ENCODE measurements around the gene ARL6IP4.

Gene ARL6IP4

GRCh38 chr12:123029550-123029949 is 49.1 kb downstream of the ARL6IP4 start:
- DNase-seq (ENCODE audit: low spot score) = no peak
- TF ChIP-seq CTCF (IDR thresholded peaks at IDR 0.05; ENCODE audit: extremely low read depth, missing control alignments) = no peak

- no peak for DNase-seq (ENCODE audit: low spot score)
- TF ChIP-seq CTCF (IDR thresholded peaks at IDR 0.05; ENCODE audit: extremely low read depth, missing control alignments) = no peak
Observed at GRCh38 chr12:123030686-123031085, 50.2 kb downstream of the ARL6IP4 start.

GRCh38 chr12:123031171-123031845 is 50.8 kb downstream of the ARL6IP4 start:
- no peak for TF ChIP-seq CTCF (IDR thresholded peaks at IDR 0.05; ENCODE audit: extremely low read depth, missing control alignments)
- DNase-seq (ENCODE audit: low spot score) = no peak

Data from GM20000 (cell line).